Adrenal gland (tissue), 12 donors: ENCODE results near the gene MAP3K9. TPM values are rescaled to one million over a fixed set of nuclear protein-coding genes. Genes with fewer than 3 reads are reported as not detected.

Experiments
- DNase-seq, 7 donors: peaks; one replicate each; pipeline ENCODE4 v3.0.0-alpha.2; 2019 to 2020
- H3K27ac ChIP-seq, 5 donors: fragments of 200-600 bp; sonication (generic) in 4 of 5; 1 replicate in 3 of 5; 2 replicates in 2 of 5; pipeline versions ENCODE4 v1.5.1 to v1.8.0; 2016 to 2020; ENCODE audit warnings: mild to moderate bottlenecking in 1 of 5
- H3K27me3 ChIP-seq: fragments of 200-600 bp; 2 replicates; pipeline ENCODE4 v1.8.0; 2021
- H3K36me3 ChIP-seq, 2 donors: fragments of 200-600 bp; replicated peaks in 1 of 2; 1 replicate in 1 of 2; 2 replicates in 1 of 2; pipeline versions ENCODE4 v1.5.1 to v1.8.0; 2018 to 2022
- H3K4me1 ChIP-seq, 2 donors: fragments of 200-600 bp; replicated peaks in 1 of 2; 1 replicate in 1 of 2; 2 replicates in 1 of 2; pipeline versions ENCODE4 v1.5.1 to v1.8.0; 2018 to 2021
- H3K4me3 ChIP-seq, 4 donors: fragments of 200-600 bp; sonication (generic) in 3 of 4; one replicate each; pipeline ENCODE4 v1.5.1; 2016 to 2018
- H3K9me3 ChIP-seq, 3 donors: fragments of 200-600 bp; sonication (generic) in 1 of 3; replicated peaks in 1 of 3; 1 replicate in 2 of 3; 2 replicates in 1 of 3; pipeline versions ENCODE4 v1.5.1 to v1.8.0; 2016 to 2021
- POLR2A ChIP-seq, 2 donors: fragments of 450-650 bp; IDR thresholded peaks; one replicate each; pipeline ENCODE4 v1.6.1; 2017; ENCODE audit warnings: antibody characterized with exemption in 2 of 2, mild to moderate bottlenecking in 2 of 2, moderate library complexity in 1 of 2
- WGBS, 4 donors: extraction: QIAGEN DNeasy Blood & Tissue Kit in 2 of 4; methylation state at CpG; one replicate each; pipeline versions ENCODE4 v1.1.5 to v1.1.7; 2013 to 2017; 5-methylcytosine and 5-hydroxymethylcytosine counted together
- intact Hi-C, 2 donors: fragments of 100-400 bp; cut with DNase I; formaldehyde crosslinking; loops; one replicate each; pipeline versions ENCODE4 v1.14.1 to v1.15.0; 2022 to 2023
- polyA plus RNA-seq, 3 donors: library from polyadenylated mRNA; stranded (reverse); fragments of 200-250 nt in 2 of 3; fragments of 350-450 nt in 1 of 3; fragmentation: Illumina TruSeq in 1 of 3; extraction: RNeasy Lipid Tissue Mini Kit (QIAGEN cat#74804) in 1 of 3; gene quantifications; one replicate each; pipeline ENCODE4 v1.2.3, GENCODE V29; 2013 to 2014
- total RNA-seq, 9 donors: library from RNA; depleted of rRNA in 4 of 9; stranded (reverse); fragments of >200 nt in 4 of 9; fragments of 120-200 nt in 1 of 9; fragmentation: NEBNext Ultra II Directional in 1 of 9; extraction: Animal tissue kit (Norgen Biotek cat#: 25700) in 1 of 9; gene quantifications; one replicate each; pipeline versions ENCODE4 v1.1.0 to v1.2.4, GENCODE V29; 2013 to 2023
- TF ChIP-seq, protein P1 (sequence below), 6 experiments: fragments of 450-650 bp in 4 of 6; fragments of 200-600 bp in 2 of 6; sonication (generic) in 1 of 6; IDR thresholded peaks; 1 replicate in 5 of 6; 2 replicates in 1 of 6; pipeline versions ENCODE4 v1.5.1 to v1.8.0; 2016 to 2021; ENCODE audit warnings: antibody characterized with exemption in 6 of 6, mild to moderate bottlenecking in 2 of 6, moderate library complexity in 1 of 6
- donor health status: healthy with polysubstance abuse.
- donor health status: Bipolar disorder and iron deficiency.
- donor health status: DM: yes; HTN: yes; CAD: no.
- donor health status: DM: no; HTN: no; CAD: no.
- donor health status: DM: no; HTN: no; CAD: no.
- donor health status: DM: yes; HTN: yes; CAD: no.

The MAP3K9 gene
- total and polyA plus RNA-seq, 12 donors: 0.67 to 6.7 (median 2.9) TPM

DNA sequence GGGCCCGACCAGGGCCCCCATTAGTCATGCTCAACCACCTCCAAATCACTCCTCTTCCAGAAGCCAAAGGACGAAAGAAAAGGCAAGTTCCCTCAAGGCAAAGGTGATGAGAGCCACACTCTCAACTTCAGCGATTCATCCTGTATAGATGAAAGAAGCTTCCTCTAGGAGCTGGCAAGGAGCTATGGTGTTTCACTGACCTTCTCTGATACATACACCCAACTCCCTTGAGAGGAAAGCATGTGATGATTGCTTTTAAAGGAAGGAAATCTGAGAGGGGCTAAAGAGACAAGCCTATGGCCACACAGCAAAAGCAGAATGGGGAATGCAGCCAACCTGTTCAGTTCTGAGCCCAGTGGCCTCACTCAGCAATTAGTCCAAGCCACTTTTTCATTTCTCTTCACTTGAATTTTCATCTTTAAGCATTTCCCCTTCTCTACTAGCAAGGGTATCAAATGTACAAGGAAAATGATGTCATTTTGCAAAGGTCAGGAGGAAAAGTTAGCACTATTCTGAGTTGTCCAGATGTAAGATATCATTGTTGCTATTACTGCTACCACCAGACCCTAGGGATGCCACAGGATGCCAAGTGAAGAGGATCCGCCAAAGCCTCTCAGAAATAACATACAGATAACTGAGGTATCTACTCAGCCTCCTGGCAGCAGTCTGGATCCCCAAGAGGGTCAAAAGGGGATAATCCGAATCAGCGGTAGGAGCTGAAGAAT lies 82.5 kb downstream of the MAP3K9 start:
- H3K4me3 ChIP-seq: no peak overlapping the region
- intact Hi-C loops: no loop called here
- no peaks in the 10 kb centered on the region for H3K4me1 ChIP-seq
- H3K9me3 ChIP-seq: no peaks in the 10 kb centered on the region
- no peaks in the 10 kb centered on the region for H3K36me3 ChIP-seq
- H3K27ac ChIP-seq: no peak overlapping the region
- 79 to 83% (median 82%) methylated on average over 6 of the region's 6 CpGs for WGBS, 4 donors
- no peak for DNase-seq
- no peaks in the 10 kb centered on the region for H3K27me3 ChIP-seq
- no peak for TF ChIP-seq POLR2A (IDR thresholded peaks at IDR 0.05)
- TF ChIP-seq, protein P1, sequence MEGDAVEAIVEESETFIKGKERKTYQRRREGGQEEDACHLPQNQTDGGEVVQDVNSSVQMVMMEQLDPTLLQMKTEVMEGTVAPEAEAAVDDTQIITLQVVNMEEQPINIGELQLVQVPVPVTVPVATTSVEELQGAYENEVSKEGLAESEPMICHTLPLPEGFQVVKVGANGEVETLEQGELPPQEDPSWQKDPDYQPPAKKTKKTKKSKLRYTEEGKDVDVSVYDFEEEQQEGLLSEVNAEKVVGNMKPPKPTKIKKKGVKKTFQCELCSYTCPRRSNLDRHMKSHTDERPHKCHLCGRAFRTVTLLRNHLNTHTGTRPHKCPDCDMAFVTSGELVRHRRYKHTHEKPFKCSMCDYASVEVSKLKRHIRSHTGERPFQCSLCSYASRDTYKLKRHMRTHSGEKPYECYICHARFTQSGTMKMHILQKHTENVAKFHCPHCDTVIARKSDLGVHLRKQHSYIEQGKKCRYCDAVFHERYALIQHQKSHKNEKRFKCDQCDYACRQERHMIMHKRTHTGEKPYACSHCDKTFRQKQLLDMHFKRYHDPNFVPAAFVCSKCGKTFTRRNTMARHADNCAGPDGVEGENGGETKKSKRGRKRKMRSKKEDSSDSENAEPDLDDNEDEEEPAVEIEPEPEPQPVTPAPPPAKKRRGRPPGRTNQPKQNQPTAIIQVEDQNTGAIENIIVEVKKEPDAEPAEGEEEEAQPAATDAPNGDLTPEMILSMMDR (IDR thresholded peaks at IDR 0.05): no peak

DNA sequence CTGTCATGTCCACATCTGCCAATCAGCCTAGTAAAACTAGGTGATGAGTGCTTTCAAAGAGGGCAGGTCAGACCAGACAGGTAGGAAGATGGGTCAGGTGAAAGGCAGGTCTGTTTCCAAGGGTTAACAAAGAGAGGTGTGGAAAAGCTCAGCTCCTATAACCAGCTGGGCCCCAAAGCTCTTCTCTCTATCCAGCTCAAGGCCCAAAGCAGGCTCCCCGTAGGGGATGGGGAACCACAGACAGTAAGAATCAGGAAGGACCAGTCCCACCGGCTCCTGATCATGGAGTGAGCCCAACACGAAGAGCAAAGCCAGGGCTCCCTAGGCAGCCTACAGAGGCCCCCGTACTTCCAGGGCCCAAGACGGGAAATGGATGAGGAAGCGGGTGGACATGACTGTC lies 84.4 kb downstream of the MAP3K9 start:
- 89 to 95% (median 93%) methylated on average over 6 of the region's 6 CpGs for WGBS, 4 donors
- H3K4me3 ChIP-seq: no peak overlapping the region
- H3K27me3 ChIP-seq: no peaks in the 10 kb centered on the region
- TF ChIP-seq POLR2A (IDR thresholded peaks at IDR 0.05): no peak
- TF ChIP-seq, protein P1 (IDR thresholded peaks at IDR 0.05): no peak
- DNase-seq: no peak
- H3K36me3 ChIP-seq: no peaks in the 10 kb centered on the region
- peaks cover 0 to 5% of the 10 kb centered on the region in 2 donors for H3K4me1 ChIP-seq
- no peaks in the 10 kb centered on the region for H3K9me3 ChIP-seq
- H3K27ac ChIP-seq: no peak overlapping the region
- intact Hi-C loops: no loop called here

GRCh38 chr14:70724110-70724509 lies 85.2 kb downstream of the MAP3K9 start:
- no peaks in the 10 kb centered on the region for H3K36me3 ChIP-seq
- intact Hi-C loops: no loop called here
- TF ChIP-seq, protein P1 (IDR thresholded peaks at IDR 0.05): no peak
- no peak for TF ChIP-seq POLR2A (IDR thresholded peaks at IDR 0.05)
- H3K9me3 ChIP-seq: no peaks in the 10 kb centered on the region
- no peak overlapping the region for H3K4me3 ChIP-seq
- H3K27me3 ChIP-seq: no peaks in the 10 kb centered on the region
- DNase-seq: no peak
- WGBS, 4 donors: 76 to 93% (median 81%) methylated on average over 3 of the region's 3 CpGs
- H3K27ac ChIP-seq: no peak overlapping the region
- peaks cover 0 to 5% of the 10 kb centered on the region in 2 donors for H3K4me1 ChIP-seq

DNA sequence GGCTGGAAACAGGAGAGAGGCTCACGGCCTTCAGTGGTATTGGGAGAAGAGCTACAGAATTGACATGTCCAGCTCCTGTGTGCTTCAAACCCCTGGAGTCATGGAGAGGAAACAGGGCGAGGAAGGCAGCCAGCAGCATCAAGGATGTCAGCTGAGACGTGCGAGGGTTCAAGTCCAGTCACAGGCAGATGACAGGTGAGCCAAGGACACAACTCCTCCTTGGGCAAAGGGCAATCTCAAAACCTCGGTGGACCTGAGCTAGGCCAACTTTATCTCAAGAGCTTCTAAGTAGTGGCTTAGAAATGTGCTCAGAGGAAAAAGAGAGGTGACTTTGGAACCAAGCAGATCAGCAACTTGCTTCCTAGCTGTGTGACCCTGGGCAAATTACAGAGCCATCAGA lies 86.0 kb downstream of the MAP3K9 start:
- H3K4me1 ChIP-seq: peaks cover 0 to 5% of the 10 kb centered on the region in 2 donors
- H3K9me3 ChIP-seq: no peaks in the 10 kb centered on the region
- WGBS, 4 donors: 80 to 88% (median 85%) methylated on average over 5 of the region's 5 CpGs
- TF ChIP-seq POLR2A (IDR thresholded peaks at IDR 0.05): no peak
- TF ChIP-seq, protein P1 (IDR thresholded peaks at IDR 0.05): no peak
- H3K27ac ChIP-seq: no peak overlapping the region
- no peaks in the 10 kb centered on the region for H3K36me3 ChIP-seq
- no peaks in the 10 kb centered on the region for H3K27me3 ChIP-seq
- no peak for DNase-seq
- H3K4me3 ChIP-seq: no peak overlapping the region
- intact Hi-C loops: no loop called here
